ENCODE results near the gene CWC27.
"Not testable (repeated sequence)": the region's sequence is repeated elsewhere in the genome, so short reads cannot be mapped to it uniquely, and the experiment has no call there.

The CWC27 gene

DNA sequence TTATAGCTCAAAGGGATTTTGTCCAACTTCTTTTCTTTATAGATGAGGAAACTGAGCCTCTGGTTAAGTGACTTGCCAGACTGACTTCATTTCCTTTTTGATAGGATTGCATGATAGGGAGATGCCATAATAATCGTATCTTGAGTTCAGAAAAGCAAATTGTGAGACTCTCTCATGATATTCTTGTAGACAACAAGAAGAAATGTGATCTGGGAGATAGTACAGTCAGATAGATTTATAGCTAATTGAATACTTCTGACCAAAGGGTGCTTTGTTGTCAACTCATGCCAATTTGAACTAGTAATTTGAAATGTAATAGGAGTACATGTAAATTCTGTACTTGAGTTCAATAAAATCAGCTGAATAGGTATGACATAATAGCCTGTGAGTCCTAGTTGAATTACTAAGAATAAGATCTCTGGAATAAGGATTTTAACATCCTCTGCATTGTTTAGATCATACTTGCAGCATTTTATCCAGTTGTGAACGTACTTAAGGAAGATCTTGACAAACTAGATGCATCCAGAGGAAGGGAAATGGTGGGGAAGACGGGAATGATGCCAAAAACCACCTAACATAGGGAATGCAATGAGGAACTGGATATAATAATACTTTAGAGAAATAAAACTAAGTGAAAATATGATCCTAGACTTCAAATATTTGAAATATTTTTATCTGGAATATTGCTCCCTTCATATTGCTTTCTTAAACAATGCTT is 25.5 kb downstream of the CWC27 start:
- DNase-seq (ENCODE audit: low spot score in 2 of 2), result no peak
- Mint-ChIP-seq H3K27ac (ENCODE audit: low read depth) (no peak overlapping the region), H3K9me3 (no peaks in the 10 kb centered on the region), H3K4me3 (no peak overlapping the region), H3K4me1 (no peaks in the 10 kb centered on the region), H3K27me3 (no peaks in the 10 kb centered on the region), H3K36me3 (ENCODE audit: insufficient read depth) (peaks cover 10% of the 10 kb centered on the region)
- no peak for ATAC-seq (replicated peaks; ENCODE audit: extremely low read depth, poor library complexity, severe bottlenecking)

DNA sequence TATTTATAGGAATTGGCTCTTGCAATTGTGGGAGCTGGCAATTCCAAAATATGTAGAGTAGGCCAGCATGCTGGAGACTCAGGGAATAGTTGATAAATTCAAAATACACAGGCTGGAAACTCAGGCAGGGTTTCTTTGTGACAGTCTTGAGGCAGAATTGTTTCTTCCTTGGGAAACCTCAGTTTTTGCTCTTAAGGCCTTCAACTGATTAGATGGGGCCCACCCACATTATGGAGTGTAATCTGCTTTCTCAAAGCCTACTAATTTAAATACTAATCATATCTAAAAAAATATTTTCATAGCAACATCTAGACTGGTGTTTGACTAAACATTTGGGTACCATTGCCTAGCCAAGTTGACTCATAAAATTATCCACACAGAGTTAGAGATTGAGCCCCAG is 27.6 kb downstream of the CWC27 start:
- ATAC-seq (replicated peaks; ENCODE audit: extremely low read depth, poor library complexity, severe bottlenecking), result no peak
- H3K27ac Mint-ChIP-seq (ENCODE audit: low read depth), result no peak overlapping the region
- no peak for DNase-seq (ENCODE audit: low spot score in 2 of 2)
- H3K9me3 Mint-ChIP-seq, result no peaks in the 10 kb centered on the region
- no peak overlapping the region for H3K4me3 Mint-ChIP-seq
- no peaks in the 10 kb centered on the region for H3K27me3 Mint-ChIP-seq
- no peaks in the 10 kb centered on the region for H3K4me1 Mint-ChIP-seq
- H3K36me3 Mint-ChIP-seq (ENCODE audit: insufficient read depth), result peaks cover 9% of the 10 kb centered on the region

DNA sequence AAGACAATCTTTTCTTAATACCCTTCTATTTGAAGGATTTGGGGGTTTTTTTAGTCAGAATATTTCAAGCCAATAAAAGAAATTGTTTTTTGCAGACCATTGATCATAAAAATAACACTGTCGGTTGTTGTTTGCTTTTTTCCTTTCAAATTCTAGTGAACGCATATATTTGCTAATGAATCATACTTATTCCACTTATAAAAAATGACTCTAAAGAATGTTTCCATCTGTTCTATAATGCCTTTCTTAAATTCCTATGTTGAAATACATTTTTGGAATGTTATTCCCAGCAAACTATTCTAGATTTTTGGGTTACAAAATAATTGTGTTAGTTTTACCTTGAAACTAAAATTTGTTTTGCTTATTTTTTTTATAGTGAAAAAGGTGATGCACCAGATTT is 32.2 kb downstream of the CWC27 start:
- ATAC-seq (replicated peaks; ENCODE audit: extremely low read depth, poor library complexity, severe bottlenecking) (no peak), DNase-seq (ENCODE audit: low spot score in 2 of 2) (no peak)
- Mint-ChIP-seq H3K4me3 (no peak overlapping the region), H3K36me3 (ENCODE audit: insufficient read depth) (peaks cover 5% of the 10 kb centered on the region), H3K27me3 (no peaks in the 10 kb centered on the region), H3K27ac (ENCODE audit: low read depth) (no peak overlapping the region), H3K9me3 (no peaks in the 10 kb centered on the region), H3K4me1 (no peaks in the 10 kb centered on the region)

DNA sequence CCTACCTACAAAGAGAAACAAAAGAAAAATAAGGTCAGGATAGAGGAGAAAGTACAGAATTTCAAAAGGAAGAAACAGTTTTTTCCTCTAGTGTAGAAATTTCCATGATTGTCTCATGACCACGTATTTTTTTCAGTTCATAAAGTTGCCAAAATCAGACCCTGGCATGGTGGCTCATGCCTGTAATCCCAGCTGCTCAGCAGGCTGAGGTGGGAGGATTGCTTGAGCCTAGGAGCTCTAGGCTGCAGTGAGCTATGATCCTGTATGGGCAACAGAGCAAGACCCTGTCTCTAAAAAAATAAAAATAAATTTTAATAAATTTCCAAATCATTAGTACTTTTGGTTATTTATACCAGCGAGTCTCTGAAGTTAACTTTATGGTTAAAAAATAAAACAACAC is 37.8 kb downstream of the CWC27 start:
- H3K4me1 Mint-ChIP-seq, result no peaks in the 10 kb centered on the region
- H3K4me3 Mint-ChIP-seq, result no peak overlapping the region
- no peaks in the 10 kb centered on the region for H3K9me3 Mint-ChIP-seq
- no peak for ATAC-seq (replicated peaks; ENCODE audit: extremely low read depth, poor library complexity, severe bottlenecking)
- H3K27ac Mint-ChIP-seq (ENCODE audit: low read depth), result no peak overlapping the region
- DNase-seq (ENCODE audit: low spot score in 2 of 2), result no peak
- H3K36me3 Mint-ChIP-seq (ENCODE audit: insufficient read depth), result peaks cover 7% of the 10 kb centered on the region
- no peaks in the 10 kb centered on the region for H3K27me3 Mint-ChIP-seq

DNA sequence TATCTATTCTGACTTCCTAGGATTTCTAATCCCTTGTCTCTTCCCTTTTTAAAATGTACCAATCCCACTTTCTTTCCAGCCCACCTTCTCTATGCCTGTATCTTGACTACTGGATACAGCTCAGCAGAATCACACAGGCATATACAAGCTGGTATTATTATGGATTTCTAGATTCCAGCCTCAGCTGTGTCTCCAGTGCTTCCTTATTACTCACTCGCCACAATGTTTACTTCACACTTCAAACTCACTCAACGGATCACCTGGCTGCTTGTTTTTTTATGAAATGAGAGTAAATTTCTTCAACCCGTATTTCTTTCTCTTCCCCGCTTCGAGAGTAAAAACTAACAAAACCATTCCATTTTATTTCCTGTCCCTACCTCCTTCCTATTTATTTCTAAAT is 38.8 kb downstream of the CWC27 start:
- Mint-ChIP-seq H3K27me3 (no peaks in the 10 kb centered on the region), H3K36me3 (ENCODE audit: insufficient read depth) (peaks cover 7% of the 10 kb centered on the region), H3K4me1 (no peaks in the 10 kb centered on the region), H3K9me3 (no peaks in the 10 kb centered on the region), H3K27ac (ENCODE audit: low read depth) (no peak overlapping the region), H3K4me3 (no peak overlapping the region)
- DNase-seq (ENCODE audit: low spot score in 2 of 2) (no peak), ATAC-seq (replicated peaks; ENCODE audit: extremely low read depth, poor library complexity, severe bottlenecking) (no peak)

DNA sequence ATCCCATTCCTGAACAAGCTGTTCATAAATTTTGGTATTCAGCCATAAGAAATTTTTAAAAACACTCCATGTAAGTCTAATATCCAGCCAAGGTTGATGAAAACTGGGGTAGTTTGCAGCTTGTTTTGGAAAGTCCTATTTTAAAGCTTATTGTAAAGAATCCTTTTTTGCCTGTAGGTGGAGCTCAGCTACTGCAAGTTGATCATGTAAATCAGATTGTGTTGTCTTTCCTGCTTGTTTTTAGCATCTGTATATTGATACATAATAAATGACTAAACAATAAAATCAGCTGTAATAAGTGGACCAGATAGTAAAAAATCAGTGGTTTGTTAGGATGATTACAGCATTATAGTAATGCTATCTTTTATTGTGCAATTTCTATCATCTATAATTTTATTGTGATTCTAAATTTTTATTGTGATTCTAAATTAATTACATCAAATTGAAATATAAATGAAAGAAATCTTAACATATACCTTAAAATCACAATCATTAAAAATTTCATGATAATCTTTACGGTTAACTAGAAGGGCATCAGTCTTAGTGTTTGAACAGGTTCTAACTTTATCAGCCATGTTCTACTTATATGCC is 42.4 kb downstream of the CWC27 start:
- H3K9me3 Mint-ChIP-seq, result no peaks in the 10 kb centered on the region
- peaks cover 5% of the 10 kb centered on the region for H3K36me3 Mint-ChIP-seq (ENCODE audit: insufficient read depth)
- H3K27ac Mint-ChIP-seq (ENCODE audit: low read depth), result no peak overlapping the region
- H3K4me3 Mint-ChIP-seq, result no peak overlapping the region
- H3K27me3 Mint-ChIP-seq, result no peaks in the 10 kb centered on the region
- ATAC-seq (replicated peaks; ENCODE audit: extremely low read depth, poor library complexity, severe bottlenecking) (no peak), DNase-seq (ENCODE audit: low spot score in 2 of 2) (no peak)
- no peaks in the 10 kb centered on the region for H3K4me1 Mint-ChIP-seq

DNA sequence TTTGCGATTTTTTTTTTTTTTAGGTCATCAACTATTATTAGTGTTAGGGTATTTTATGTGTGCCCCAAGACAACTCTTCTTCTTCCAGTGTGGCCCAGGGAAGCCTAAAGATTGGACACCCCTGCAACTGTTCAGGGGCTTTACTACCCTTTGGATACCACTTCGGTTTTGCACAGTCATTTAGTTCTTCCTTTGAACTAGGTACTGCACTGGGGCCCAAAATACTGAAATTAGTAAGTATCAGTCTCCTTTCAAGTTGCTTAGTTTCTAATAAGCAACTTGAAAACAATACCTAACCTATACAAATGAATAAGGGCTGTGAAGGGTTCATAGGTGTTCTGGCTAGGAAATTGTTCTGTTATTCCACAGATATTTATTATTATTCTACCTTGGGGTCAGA is 45.3 kb downstream of the CWC27 start:
- no peaks in the 10 kb centered on the region for H3K4me1 Mint-ChIP-seq
- no peaks in the 10 kb centered on the region for H3K27me3 Mint-ChIP-seq
- ATAC-seq (replicated peaks; ENCODE audit: extremely low read depth, poor library complexity, severe bottlenecking), result no peak
- H3K36me3 Mint-ChIP-seq (ENCODE audit: insufficient read depth), result peaks cover 2% of the 10 kb centered on the region
- DNase-seq (ENCODE audit: low spot score in 2 of 2), result no peak
- no peaks in the 10 kb centered on the region for H3K9me3 Mint-ChIP-seq
- H3K27ac Mint-ChIP-seq (ENCODE audit: low read depth), result no peak overlapping the region
- H3K4me3 Mint-ChIP-seq, result no peak overlapping the region

DNA sequence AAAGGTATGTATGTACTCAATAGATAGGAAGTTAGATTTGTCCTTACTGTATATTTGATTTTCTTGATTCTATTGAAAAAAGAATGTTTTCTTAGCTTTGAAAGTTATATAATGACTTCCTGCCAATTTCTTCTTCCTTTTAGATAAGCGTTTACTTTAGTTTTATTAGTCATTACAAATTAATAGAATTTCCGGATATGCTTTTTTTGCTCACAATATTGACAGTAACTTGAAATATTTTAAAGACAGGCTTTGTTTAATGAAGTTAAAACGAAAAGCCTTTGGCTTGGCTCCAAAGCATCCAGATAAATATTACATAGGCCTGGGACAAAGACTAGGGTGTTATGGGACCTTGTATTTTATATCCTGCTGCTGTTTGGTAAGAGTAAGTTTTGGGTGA is 49.5 kb downstream of the CWC27 start:
- H3K27ac Mint-ChIP-seq (ENCODE audit: low read depth), result no peak overlapping the region
- DNase-seq (ENCODE audit: low spot score in 2 of 2) (no peak), ATAC-seq (replicated peaks; ENCODE audit: extremely low read depth, poor library complexity, severe bottlenecking) (no peak)
- no peak overlapping the region for H3K4me3 Mint-ChIP-seq
- no peaks in the 10 kb centered on the region for H3K27me3 Mint-ChIP-seq
- peaks cover 8% of the 10 kb centered on the region for H3K36me3 Mint-ChIP-seq (ENCODE audit: insufficient read depth)
- H3K9me3 Mint-ChIP-seq, result no peaks in the 10 kb centered on the region
- peaks cover 11% of the 10 kb centered on the region for H3K4me1 Mint-ChIP-seq

DNA sequence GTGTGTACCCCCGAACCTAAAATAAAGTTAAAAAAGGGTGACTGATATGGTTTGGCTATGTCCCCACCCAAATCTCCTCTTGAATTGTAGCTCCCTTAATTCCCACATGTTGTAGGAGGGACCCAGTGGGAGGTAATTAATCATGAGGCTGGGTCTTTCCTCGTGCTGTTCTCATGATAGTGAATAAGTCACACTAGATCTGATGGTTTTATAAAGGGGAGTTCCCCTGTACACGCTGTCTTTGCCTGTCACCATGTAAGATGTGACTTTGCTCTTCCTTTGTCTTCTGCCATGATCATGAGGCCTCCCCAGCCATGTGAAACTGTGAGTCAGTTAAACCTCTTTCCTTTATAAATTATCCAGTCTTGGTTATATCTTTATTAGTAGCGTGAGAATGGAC is 50.6 kb downstream of the CWC27 start:
- not testable (repeated sequence) for H3K36me3 Mint-ChIP-seq (ENCODE audit: insufficient read depth); H3K9me3 Mint-ChIP-seq; H3K27me3 Mint-ChIP-seq; ATAC-seq (replicated peaks; ENCODE audit: extremely low read depth, poor library complexity, severe bottlenecking); DNase-seq (ENCODE audit: low spot score in 2 of 2); H3K27ac Mint-ChIP-seq (ENCODE audit: low read depth); H3K4me3 Mint-ChIP-seq
- H3K4me1 Mint-ChIP-seq, result peaks cover 11% of the 10 kb centered on the region

DNA sequence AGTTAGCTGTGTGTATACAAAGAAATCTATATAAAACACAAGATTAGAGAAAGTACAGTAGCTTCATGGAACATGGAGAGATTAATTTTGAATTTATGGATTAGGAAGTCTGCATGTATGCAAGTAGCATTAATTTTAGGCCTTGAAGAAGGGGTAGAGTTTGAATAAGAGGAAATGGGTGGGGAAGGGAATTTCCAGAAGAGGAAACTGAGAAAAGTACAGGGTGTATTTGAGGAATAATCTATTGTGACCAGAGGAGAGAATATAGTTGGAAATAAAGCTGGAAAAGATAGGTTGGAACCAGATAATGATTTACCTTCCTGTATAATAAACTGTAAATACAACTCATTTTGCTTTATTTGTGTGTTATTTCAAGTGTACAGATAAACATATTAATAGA is 53.6 kb downstream of the CWC27 start:
- ATAC-seq (replicated peaks; ENCODE audit: extremely low read depth, poor library complexity, severe bottlenecking) (no peak), DNase-seq (ENCODE audit: low spot score in 2 of 2) (no peak)
- Mint-ChIP-seq H3K4me1 (peaks cover 11% of the 10 kb centered on the region), H3K27ac (ENCODE audit: low read depth) (no peak overlapping the region), H3K27me3 (no peaks in the 10 kb centered on the region), H3K4me3 (no peak overlapping the region), H3K9me3 (no peaks in the 10 kb centered on the region), H3K36me3 (ENCODE audit: insufficient read depth) (peaks cover 8% of the 10 kb centered on the region)

DNA sequence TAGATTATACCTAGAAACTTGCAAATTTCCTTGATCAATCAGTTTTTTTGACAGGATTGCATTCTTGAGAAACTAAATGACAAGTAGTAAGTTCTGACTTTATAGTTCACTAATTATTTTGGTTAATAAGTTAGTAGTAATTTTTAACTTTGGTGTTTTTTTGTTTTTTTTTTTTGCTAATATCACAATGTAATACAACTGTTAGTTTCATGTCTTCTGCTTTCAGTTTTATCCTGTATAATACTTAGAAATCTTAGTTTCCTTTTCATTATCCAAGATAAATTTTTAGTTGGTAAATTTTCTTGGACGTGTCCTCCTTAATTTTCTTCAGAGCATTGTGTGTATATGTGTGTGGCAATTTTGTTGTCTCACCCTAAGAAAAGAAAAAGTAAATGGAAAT is 57.8 kb downstream of the CWC27 start:
- peaks cover 10% of the 10 kb centered on the region for H3K4me1 Mint-ChIP-seq
- peaks cover 3% of the 10 kb centered on the region for H3K36me3 Mint-ChIP-seq (ENCODE audit: insufficient read depth)
- no peak overlapping the region for H3K4me3 Mint-ChIP-seq
- ATAC-seq (replicated peaks; ENCODE audit: extremely low read depth, poor library complexity, severe bottlenecking) (no peak), DNase-seq (ENCODE audit: low spot score in 2 of 2) (no peak)
- no peaks in the 10 kb centered on the region for H3K27me3 Mint-ChIP-seq
- no peak overlapping the region for H3K27ac Mint-ChIP-seq (ENCODE audit: low read depth)
- H3K9me3 Mint-ChIP-seq, result no peaks in the 10 kb centered on the region

DNA sequence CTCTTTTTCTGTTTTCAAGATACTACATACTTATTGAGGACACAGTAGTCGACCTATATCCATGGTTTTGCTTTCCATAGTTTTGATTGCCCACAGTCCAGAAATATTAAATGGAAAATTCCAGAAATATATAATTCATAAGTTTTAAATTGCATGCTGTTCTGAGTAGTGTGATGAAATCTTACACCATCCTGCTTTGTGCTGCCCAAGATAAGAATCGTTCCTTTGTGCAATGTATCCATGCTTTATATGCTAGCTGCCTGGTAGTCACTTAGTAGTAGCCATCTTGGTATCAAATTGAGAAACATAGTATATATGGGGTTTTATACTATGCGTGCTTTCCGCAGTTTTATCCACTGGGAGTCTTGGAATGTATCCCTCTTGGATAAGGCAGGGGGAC is 59.0 kb downstream of the CWC27 start:
- no peaks in the 10 kb centered on the region for H3K4me1 Mint-ChIP-seq
- ATAC-seq (replicated peaks; ENCODE audit: extremely low read depth, poor library complexity, severe bottlenecking), result no peak
- no peaks in the 10 kb centered on the region for H3K36me3 Mint-ChIP-seq (ENCODE audit: insufficient read depth)
- DNase-seq (ENCODE audit: low spot score in 2 of 2), result no peak
- no peak overlapping the region for H3K4me3 Mint-ChIP-seq
- H3K27ac Mint-ChIP-seq (ENCODE audit: low read depth), result no peak overlapping the region
- H3K27me3 Mint-ChIP-seq, result no peaks in the 10 kb centered on the region
- no peaks in the 10 kb centered on the region for H3K9me3 Mint-ChIP-seq

DNA sequence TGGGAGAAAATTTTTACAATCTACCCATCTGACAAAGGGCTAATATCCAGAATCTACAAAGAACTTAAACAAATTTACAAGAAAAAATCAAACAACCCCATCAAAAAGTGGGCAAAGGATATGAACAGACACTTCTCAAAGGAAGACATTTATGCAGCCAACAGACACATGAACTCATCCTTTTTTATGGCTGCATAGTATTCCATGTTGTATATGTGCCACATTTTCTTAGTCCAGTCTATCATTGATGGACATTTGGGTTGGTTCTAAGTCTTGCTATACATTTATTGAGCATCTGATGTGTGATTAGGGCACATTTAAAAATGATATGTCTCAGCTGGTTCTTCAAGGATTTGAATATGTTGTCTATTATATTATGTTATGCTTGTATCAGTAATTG is 61.9 kb downstream of the CWC27 start:
- not testable (repeated sequence) for DNase-seq (ENCODE audit: low spot score in 2 of 2); H3K36me3 Mint-ChIP-seq (ENCODE audit: insufficient read depth); H3K27me3 Mint-ChIP-seq; H3K4me3 Mint-ChIP-seq; ATAC-seq (replicated peaks; ENCODE audit: extremely low read depth, poor library complexity, severe bottlenecking); H3K4me1 Mint-ChIP-seq; H3K27ac Mint-ChIP-seq (ENCODE audit: low read depth); H3K9me3 Mint-ChIP-seq

Data from central memory CD8-positive, alpha-beta T cell (primary cell).